ES-I3 (cell line): ENCODE measurements around the gene KLF15.
A peak's percentile ranks its signal among the peaks of the same experiment; 100 is the strongest.

ENCODE experiments used
- H3K36me3 ChIP-seq: 2 replicates; pipeline ENCODE4 v1.6.1; 2013; ENCODE audit warnings: mild to moderate bottlenecking, low read length, control low read depth, moderate library complexity; ENCODE audit not compliant: insufficient read depth
- H3K4me1 ChIP-seq: 2 replicates; pipeline ENCODE4 v1.6.1; 2013; ENCODE audit warnings: mild to moderate bottlenecking, control low read depth, low read length; ENCODE audit not compliant: insufficient read depth
- H3K9ac ChIP-seq: 2 replicates; pipeline ENCODE4 v1.6.1; 2013; ENCODE audit warnings: low read depth, mild to moderate bottlenecking, low read length, moderate library complexity
- H3K9me3 ChIP-seq: 2 replicates; pipeline ENCODE4 v1.6.1; 2013; ENCODE audit warnings: mild to moderate bottlenecking, low read length, moderate library complexity; ENCODE audit not compliant: control insufficient read depth, insufficient read depth

Gene KLF15

DNA sequence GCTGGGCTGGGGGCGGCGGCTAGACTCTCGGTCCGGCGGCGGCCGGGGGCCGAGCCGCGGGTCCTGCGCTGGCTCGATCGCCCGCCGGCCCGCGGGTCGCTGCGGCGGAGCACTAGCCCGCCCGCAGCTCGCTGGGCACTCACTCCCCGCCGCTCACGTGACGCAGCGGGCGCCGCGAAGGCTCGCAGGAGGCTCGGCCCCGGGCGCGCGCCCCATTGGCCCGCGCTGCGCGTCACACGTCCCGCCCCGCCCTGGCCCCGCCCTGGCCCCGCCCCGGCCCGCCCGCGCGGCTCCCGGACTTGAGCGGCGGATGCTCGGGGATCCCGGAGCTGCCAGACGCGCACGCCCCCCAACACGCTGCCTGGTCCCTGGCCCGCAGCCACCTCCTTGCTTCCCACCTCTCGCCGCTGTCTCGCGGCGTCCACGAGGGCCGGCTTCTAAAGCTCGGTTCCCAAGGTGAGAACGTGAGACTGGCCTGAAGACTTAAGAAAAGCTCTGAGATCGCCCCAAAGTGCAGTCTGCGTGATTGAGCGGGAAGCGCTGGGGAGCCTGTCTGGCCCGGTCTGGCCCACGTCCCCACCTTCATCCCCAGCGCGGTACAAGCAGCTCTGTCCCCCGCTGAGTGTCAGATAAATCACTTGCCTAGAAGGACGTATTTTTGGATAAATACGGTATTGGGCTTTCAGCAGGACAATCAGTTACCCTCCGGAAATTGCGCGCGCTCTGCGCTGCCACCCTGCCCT is at the start of gene KLF15:
TSS of gene KLF15 (minus strand) at position 114 of the 743 bp plus-strand sequence. CDS start 4,486 bp downstream, outside the sequence.
- H3K4me1 ChIP-seq = peaks cover 5% of the 10 kb centered on the region
- H3K9ac ChIP-seq = peak within 1 kb of the TSS; percentile 76
- no peaks in the 10 kb centered on the region for H3K36me3 ChIP-seq
- H3K9me3 ChIP-seq = no peaks in the 10 kb centered on the region

DNA sequence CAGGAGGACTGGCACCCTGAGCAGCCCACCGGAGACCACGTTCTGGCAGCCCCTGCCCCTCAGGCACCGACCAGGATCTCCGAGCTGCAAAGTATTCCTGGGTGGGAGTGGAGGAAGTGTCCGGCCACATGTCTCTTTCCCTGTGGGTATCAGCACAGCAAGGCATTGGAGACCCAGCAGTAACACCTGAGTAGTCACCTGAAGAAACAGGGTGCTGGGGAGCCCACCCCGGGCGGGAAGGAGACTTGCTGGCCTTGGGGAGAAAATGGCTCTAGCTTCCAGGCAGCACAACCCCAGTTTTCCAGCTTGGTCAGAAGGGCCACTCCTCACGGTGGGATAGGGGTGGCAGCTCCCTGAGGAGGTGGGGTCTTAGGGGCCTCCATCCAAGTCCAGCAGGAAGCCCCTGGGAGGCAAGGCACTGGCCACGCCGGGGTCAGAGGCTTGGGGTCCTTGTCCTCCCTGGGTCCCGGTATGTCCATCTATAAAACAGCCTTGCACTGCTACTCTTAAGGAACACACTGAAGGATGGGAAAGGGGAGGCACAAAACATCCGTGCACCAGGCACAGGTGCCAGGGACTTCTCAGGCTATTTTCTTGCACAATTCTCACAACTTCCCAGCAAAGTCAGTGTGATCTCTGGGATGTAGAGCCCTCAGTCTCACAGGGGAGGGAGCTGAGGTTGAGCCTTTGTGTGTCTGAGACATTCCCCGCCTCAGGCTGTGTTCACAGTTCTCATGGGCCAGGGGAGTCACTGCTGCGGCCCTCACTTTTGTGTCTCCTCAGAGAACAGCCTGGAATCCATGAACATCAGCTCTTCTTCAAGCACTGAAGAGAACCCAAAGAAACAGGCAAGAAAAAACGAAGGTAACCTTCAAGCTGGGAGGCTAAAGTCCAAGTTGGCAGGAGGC is 49.4 kb upstream of the KLF15 start:
- Histone ChIP-seq H3K36me3 (no peaks in the 10 kb centered on the region), H3K9me3 (no peaks in the 10 kb centered on the region), H3K9ac (no peak overlapping the region), H3K4me1 (peaks cover 6% of the 10 kb centered on the region; the same call in 1 of the 2 replicates)

DNA sequence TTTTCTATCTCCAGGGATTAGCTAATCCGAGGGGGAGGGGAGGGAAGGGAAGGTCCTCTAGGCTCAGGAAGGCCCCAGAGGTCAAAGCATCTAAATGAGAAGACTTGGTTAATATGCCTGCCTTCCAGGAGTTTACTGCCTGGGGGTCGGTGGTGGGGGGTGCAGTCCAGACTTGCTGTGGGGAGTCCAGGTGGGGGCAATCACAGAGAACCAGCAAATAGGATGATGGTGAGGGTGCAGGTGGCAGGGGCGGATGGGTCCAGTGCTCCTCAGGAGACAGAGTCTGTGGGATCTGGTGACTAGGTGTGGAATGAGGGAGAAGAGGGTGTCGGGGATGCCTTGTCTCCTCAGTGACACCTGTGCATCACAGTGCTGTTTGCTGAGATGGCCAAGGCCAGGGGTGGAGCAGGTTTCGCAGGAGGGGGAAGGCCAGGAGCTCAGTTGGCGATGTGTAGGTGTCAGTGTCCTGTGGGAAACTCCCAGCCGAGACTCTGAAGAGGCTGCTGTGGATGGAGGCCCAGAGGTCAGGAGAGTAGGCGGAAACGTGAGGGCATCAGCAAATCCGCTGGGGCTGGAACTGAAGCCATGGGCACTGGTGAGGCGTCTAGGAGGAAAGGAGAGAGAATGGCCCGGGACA is 45.6 kb upstream of the KLF15 start:
- H3K9me3 ChIP-seq = no peaks in the 10 kb centered on the region
- H3K9ac ChIP-seq = no peak overlapping the region
- no peaks in the 10 kb centered on the region for H3K36me3 ChIP-seq
- H3K4me1 ChIP-seq = peaks cover 6% of the 10 kb centered on the region; the same call in 1 of the 2 replicates

DNA sequence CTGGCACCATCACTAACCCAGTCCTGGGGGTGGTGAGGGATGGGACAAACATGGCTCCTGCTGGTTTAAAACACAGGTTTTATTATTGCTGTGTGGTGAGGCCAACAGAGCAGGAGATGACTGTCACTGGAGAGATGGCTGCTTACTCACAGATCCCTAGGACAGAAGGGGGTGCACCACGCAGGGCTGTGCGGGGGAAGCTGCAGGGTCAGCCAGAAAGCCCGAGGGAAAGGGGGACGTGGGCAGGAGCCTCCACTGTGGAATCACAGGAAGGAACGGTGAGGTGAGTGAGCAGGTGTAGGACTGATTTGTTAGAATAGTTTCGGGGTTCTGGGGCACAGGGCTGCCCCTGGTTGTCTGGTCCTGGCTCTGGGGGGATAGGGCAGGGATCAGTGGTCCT is 45.0 kb upstream of the KLF15 start:
- H3K9ac ChIP-seq = no peak overlapping the region

DNA sequence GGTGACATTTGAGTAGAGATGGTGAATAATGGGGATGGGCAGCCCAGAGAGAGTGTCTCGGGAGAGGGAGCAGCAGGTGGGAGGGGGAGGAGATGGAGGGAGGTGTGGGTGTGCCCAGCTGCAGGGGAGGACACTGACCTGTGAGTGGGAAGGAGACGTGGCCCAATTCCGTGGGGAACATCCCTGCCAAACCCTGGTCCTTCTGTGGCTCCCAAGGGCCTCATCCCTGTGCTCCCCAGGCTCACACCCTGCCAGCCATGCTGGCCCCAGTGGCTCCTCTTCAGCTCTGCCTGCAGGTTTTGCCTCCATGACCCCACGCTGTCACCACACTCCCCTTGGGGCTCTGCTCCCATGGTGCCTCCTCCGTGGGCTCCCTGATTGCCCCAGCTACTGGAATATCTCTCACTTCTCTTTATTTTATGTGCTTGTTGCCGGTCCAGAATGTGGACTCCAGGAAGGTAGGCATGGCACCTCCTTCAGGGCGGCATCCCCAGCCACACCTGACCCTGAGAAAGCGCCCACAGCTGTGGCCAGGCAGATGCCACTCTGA is 44.5 kb upstream of the KLF15 start:
- H3K4me1 ChIP-seq = peaks cover 6% of the 10 kb centered on the region; the same call in 1 of the 2 replicates
- H3K9ac ChIP-seq = no peak overlapping the region
- H3K9me3 ChIP-seq = no peaks in the 10 kb centered on the region
- no peaks in the 10 kb centered on the region for H3K36me3 ChIP-seq

More for the DNA sequence above, 45.0 kb upstream of the KLF15 start:
- Histone ChIP-seq H3K36me3 (no peaks in the 10 kb centered on the region), H3K4me1 (peaks cover 6% of the 10 kb centered on the region; the same call in 1 of the 2 replicates), H3K9me3 (no peaks in the 10 kb centered on the region)

DNA sequence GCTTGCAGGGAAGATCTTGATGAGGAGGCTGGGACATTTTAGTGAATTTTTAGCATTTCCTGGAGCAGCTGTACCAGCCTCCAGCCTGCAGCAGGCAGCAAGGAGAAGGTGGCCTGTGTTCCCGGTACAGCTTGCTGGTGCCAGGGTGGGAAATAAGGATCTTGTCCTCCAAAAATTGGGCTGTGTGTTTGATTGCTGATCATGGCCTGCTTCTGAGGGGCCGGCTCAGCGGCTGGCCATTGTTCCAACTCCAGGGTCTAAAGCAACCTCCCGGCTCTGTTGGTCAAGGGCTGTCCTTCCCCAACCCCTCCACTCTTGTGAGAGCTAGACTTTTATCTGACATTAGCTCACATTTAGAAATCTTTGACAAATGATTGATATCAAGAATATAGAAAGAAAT is 42.5 kb upstream of the KLF15 start:
- Histone ChIP-seq H3K36me3 (no peaks in the 10 kb centered on the region), H3K9me3 (no peaks in the 10 kb centered on the region), H3K9ac (no peak overlapping the region), H3K4me1 (peaks cover 6% of the 10 kb centered on the region; the same call in 1 of the 2 replicates)

DNA sequence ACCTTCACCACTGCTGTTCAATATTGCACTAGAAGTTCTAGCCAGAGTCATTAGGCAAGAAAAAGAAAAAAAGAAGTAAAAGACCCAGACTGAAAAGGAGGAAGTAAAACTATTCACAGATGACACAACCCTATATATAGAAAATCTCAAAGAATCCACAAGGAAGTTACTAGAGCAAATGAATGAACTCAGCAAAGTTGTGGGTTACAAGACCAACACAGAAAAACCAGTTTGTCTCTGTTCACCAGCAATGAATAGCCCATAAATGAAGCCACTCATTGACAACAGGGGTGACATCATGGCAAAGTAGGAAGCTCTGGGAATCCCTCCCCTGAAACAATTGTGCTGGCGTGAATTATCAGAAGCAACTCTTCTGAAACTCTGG is 42.1 kb upstream of the KLF15 start:
- Histone ChIP-seq H3K9ac (no peak overlapping the region), H3K4me1 (peaks cover 6% of the 10 kb centered on the region; the same call in 1 of the 2 replicates), H3K9me3 (no peaks in the 10 kb centered on the region), H3K36me3 (no peaks in the 10 kb centered on the region)

DNA sequence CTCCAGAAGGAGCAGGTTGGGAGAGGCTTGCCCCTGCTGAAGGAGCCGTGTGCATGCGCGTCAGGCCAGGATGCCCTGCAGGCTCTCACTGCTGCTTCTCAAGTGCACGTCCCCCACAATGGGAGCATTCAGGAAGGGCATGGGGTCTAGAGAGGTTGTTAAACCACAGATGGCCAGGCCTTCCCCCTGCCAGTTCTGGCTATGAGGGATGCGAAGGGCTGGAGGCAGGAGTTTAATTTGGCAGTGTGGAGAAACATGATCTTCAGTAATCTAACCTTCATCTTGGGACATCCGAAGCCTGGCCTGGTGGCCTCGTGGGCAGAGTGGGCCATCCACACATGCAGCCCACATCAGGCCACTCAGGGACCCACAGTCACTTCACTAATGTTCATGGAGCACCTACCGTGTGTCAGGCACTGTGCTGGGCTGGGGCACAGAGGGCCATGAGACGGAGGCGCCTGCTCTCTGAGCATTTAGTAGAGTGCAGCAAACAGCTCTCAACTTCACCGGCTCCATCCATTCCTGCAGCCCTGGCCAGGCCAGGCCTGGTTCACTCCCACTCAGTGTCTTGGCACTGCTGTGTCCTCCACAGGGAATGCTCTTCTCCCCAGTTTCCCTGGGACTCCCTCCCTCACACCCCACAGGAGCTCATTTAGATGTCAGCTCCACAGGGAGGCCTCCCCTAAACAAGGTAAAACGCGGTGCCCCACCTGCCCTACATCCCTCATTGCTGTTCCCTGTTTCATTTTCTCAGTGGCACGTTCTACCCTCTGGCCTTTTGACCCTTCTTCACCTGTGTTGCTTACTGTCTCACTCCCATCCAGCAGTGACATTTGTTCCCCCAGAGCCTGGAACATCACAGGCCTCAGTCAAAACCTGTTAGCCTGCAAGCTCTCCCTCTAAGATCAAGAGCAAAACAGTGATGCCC is 41.5 kb upstream of the KLF15 start:
- Histone ChIP-seq H3K9me3 (no peaks in the 10 kb centered on the region), H3K9ac (no peak overlapping the region), H3K4me1 (peaks cover 6% of the 10 kb centered on the region; the same call in 1 of the 2 replicates), H3K36me3 (no peaks in the 10 kb centered on the region)

DNA sequence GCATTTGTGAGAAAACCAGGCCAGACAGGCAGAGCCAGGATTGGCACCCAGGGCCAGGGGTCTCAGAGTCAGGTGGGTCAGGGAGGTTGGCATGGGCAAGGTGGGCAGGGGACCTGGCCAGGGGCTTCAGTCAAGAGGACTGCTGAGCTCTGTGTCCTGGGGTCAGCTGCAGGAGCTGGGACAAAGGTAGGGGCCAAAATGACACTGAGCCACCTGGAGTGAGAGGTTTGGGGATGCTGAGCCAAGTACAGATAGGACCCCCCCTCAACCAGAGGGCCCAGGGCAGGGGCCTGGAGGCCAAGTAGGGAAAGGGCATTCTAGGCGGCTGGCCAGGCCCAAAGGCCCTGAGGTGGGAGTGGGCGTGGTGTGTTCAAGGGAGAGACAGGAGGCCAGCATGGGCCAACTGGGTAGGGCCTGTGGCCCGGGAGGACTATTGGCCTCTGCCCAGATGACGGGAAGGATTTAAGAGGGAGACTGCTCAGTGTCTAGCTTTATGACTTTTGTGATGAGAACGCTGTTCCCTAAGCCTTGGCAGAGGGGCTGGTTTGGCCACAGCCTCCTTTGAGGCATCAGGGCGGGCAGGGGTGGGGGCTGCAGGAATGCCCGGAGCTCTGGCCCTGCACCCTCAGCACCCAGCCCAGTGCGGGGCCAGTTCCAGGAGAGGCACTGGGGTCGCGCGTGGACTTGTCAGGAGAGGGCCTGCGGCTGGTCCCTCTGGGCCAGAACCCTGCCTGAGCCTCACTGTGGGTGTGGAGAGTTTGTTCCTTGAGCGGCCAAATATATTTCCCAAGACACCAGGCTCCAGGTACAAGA is 40.6 kb upstream of the KLF15 start:
- Histone ChIP-seq H3K4me1 (peaks cover 6% of the 10 kb centered on the region; the same call in 1 of the 2 replicates), H3K9ac (no peak overlapping the region), H3K9me3 (no peaks in the 10 kb centered on the region), H3K36me3 (no peaks in the 10 kb centered on the region)

DNA sequence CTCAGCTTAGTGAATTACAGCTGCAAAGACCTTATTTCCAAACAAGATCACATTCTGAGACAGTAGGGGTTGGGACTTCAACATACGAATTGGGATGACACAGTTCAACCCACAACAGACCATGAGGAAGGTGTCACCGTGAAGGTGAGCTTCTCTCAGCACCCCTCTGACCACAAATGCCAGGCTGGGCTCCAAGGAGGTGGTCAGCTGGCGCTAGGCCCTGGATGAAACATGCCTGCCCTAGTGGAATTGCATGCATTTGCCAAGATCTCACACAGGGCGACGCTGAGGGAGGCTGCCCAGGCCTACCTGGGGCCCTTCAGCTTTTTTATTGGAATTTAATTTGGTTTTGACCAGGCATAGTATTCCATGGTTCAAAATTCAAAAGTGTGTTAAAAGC is 39.3 kb upstream of the KLF15 start:
- H3K9me3 ChIP-seq = no peaks in the 10 kb centered on the region
- H3K9ac ChIP-seq = no peak overlapping the region
- H3K36me3 ChIP-seq = no peaks in the 10 kb centered on the region
- no peaks in the 10 kb centered on the region; the same call in 1 of the 2 replicates for H3K4me1 ChIP-seq

DNA sequence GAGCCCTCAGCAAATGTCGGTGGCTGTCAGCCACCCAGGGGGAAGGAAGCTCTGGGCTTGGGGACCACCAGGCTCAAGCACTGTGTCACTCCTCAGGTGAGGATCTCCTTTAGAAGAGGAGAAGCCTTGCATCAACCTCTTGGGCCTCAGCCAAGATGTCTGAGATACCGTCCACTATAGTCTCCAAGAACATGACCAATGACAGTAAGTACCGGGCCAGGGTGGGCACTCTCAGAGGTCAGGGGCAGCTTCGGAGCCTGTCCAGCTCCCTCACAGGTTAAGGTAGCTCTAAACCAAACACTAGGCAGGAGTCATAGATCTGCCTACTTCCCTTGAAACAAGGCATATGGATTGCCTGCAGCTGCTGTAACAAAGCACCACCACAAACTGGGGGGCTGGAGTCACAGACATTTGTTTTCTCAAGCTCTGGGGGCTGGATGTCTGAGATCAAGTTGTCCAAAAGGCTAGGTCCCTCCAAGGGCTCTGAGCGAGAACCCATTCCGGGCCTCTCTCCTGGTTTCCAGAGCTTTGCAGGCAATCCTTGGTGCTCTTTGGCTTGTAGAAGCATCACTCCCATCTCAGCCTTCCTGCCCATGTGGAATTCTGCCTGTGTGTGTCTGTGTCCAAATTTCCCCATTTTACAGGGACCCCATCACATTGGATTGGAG is 38.8 kb upstream of the KLF15 start:
- no peaks in the 10 kb centered on the region; the same call in 1 of the 2 replicates for H3K4me1 ChIP-seq
- H3K9ac ChIP-seq = no peak overlapping the region
- no peaks in the 10 kb centered on the region for H3K9me3 ChIP-seq
- H3K36me3 ChIP-seq = no peaks in the 10 kb centered on the region

DNA sequence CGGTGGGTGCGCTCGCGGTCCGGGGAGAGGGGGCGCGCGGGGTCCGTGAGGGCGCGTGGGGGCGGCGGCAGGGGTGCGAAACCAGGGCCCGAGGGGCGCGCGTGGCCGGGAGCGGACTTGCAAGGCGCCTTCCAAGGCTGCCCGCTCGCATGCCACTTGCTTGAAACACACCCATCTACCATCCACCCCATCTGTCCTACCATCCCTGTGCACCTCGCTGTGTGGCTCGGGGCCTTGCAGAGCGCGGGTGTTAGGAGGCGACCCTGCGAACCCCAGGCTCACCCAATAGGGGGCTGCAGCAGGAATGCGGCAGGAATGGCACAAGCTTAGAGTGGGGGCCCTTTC is 37.7 kb upstream of the KLF15 start:
- Histone ChIP-seq H3K4me1 (no peaks in the 10 kb centered on the region; the same call in 1 of the 2 replicates), H3K36me3 (no peaks in the 10 kb centered on the region), H3K9me3 (no peaks in the 10 kb centered on the region), H3K9ac (peak overlapping the region; percentile 36; the same call in 1 of the 2 replicates)
